GM23248 (cell line): ENCODE data around the gene GNB1. TPM values are rescaled to one million over a fixed set of nuclear protein-coding genes. Genes with fewer than 3 reads are reported as not detected.

Experiments used
- DNase-seq: peaks from one replicate; pipeline ENCODE4 v3.0.0-alpha.2; 2015
- H2AFZ ChIP-seq: fragments of 200-600 bp; sonication (generic); 2 replicates; pipeline ENCODE4 v1.6.1; 2016; ENCODE audit warnings: antibody characterized with exemption
- H3F3A ChIP-seq: fragments of 200-600 bp; sonication (generic); 2 replicates; pipeline ENCODE4 v1.6.1; 2016; ENCODE audit warnings: mild to moderate bottlenecking, antibody characterized with exemption, mixed run types; ENCODE audit not compliant: insufficient read depth
- H3K27ac ChIP-seq: fragments of 200-600 bp; sonication (generic); 2 replicates; pipeline ENCODE4 v1.5.1; 2016; ENCODE audit warnings: mild to moderate bottlenecking
- H3K27me3 ChIP-seq: fragments of 200-600 bp; sonication (generic); replicated peaks from 2 replicates; pipeline ENCODE4 v1.6.1; 2016; ENCODE audit warnings: mild to moderate bottlenecking; ENCODE audit not compliant: insufficient read depth
- H3K36me3 ChIP-seq: fragments of 200-600 bp; sonication (generic); 2 replicates; pipeline ENCODE4 v1.6.1; 2016; ENCODE audit warnings: low read depth, mild to moderate bottlenecking
- H3K4me1 ChIP-seq: fragments of 200-600 bp; sonication (generic); 2 replicates; pipeline ENCODE4 v1.6.1; 2016; ENCODE audit warnings: mild to moderate bottlenecking; ENCODE audit not compliant: insufficient read depth
- H3K4me2 ChIP-seq: fragments of 200-600 bp; sonication (generic); one replicate; pipeline ENCODE4 v1.6.1; 2016; ENCODE audit warnings: mild to moderate bottlenecking; ENCODE audit not compliant: unreplicated experiment
- H3K4me3 ChIP-seq: fragments of 200-600 bp; sonication (generic); 2 replicates; pipeline ENCODE4 v1.5.1; 2016; ENCODE audit warnings: mild to moderate bottlenecking
- H3K79me2 ChIP-seq: fragments of 200-600 bp; sonication (generic); 2 replicates; pipeline ENCODE4 v1.6.1; 2016; ENCODE audit warnings: mild to moderate bottlenecking; ENCODE audit not compliant: insufficient read depth
- H3K9ac ChIP-seq: fragments of 200-600 bp; sonication (generic); 2 replicates; pipeline ENCODE4 v1.6.1; 2016; ENCODE audit warnings: mild to moderate bottlenecking
- H3K9me2 ChIP-seq: fragments of 200-600 bp; sonication (generic); 2 replicates; pipeline ENCODE4 v1.6.1; 2016; ENCODE audit warnings: mixed run types, mild to moderate bottlenecking, moderate library complexity; ENCODE audit not compliant: insufficient read depth
- H3K9me3 ChIP-seq: fragments of 200-600 bp; sonication (generic); one replicate; pipeline ENCODE4 v1.6.1; 2017; ENCODE audit warnings: low read depth
- H4K20me1 ChIP-seq: fragments of 200-600 bp; sonication (generic); 2 replicates; pipeline ENCODE4 v1.6.0; 2016; ENCODE audit not compliant: insufficient read depth
- EZH2 ChIP-seq: fragments of 200-600 bp; sonication (generic); IDR thresholded peaks from 2 replicates; pipeline ENCODE4 v1.6.1; 2018; ENCODE audit warnings: antibody characterized with exemption, mild to moderate bottlenecking; ENCODE audit not compliant: insufficient read depth, poor library complexity, severe bottlenecking
- EZH2phosphoT487 ChIP-seq: fragments of 200-600 bp; sonication (generic); IDR thresholded peaks from 2 replicates; pipeline ENCODE4 v1.6.1; 2018; ENCODE audit warnings: antibody characterized with exemption, moderate library complexity, mild to moderate bottlenecking, low read depth; ENCODE audit not compliant: insufficient read depth
- WGBS, 2 experiments: methylation state at CpG; one replicate each; pipeline ENCODE4 v1.1.6; 2015 to 2017; ENCODE audit warnings: low lambda C conversion rate in 2 of 2, low coverage in 1 of 2; ENCODE audit errors: missing lambda C conversion rate in 2 of 2; 5-methylcytosine and 5-hydroxymethylcytosine counted together
- in situ Hi-C: fragments of 300-500 bp; cut with MboI; formaldehyde crosslinking; loops from 2 replicates; pipeline ENCODE4 v1.15.0; 2020
- polyA plus RNA-seq: library from polyadenylated mRNA; unstranded; fragments of >200 nt; fragmentation: Nextera tagmentation; extraction: Ambion mirVana; gene quantifications from 2 replicates; pipeline ENCODE4 v1.2.1, GENCODE V29; 2016
- total RNA-seq: library from RNA; depleted of rRNA; stranded (reverse); fragments of >200 nt; shearing (Covaris generic); gene quantifications from 2 replicates; pipeline ENCODE4 v1.2.3, GENCODE V29; 2014

Gene GNB1
- total and polyA plus RNA-seq, 2 experiments from 2014 or later, result 92.0 to 97.7 TPM

- no peak overlapping the region for H3K9ac ChIP-seq
- H3K36me3 ChIP-seq, result no peaks in the 10 kb centered on the region
- whole genome bisulfite sequencing, 2 experiments, result 72 to 75% methylated on average over 13 to 14 of the region's 14 CpGs
- no peak overlapping the region for H3K4me2 ChIP-seq
- DNase-seq, result no peak
- no peaks in the 10 kb centered on the region for H3K27me3 ChIP-seq
- no peaks in the 10 kb centered on the region for H3K9me3 ChIP-seq
- no peak for TF ChIP-seq EZH2
- no peak for TF ChIP-seq EZH2phosphoT487
- no peak overlapping the region for H2AFZ ChIP-seq
- no peaks in the 10 kb centered on the region for H3K9me2 ChIP-seq
- H3K4me1 ChIP-seq, result peaks cover 15% of the 10 kb centered on the region
- H3K27ac ChIP-seq, result no peak overlapping the region
- no peaks in the 10 kb centered on the region for H4K20me1 ChIP-seq
- no peaks in the 10 kb centered on the region for H3F3A ChIP-seq
- H3K79me2 ChIP-seq, result peaks cover 10% of the 10 kb centered on the region
- in situ Hi-C loops, result no loop called here
- no peak overlapping the region for H3K4me3 ChIP-seq
Observed at GRCh38 chr1:1895456-1896336, 4.8 kb upstream of the GNB1 start.

GRCh38 chr1:1895060-1895418, 4.2 kb upstream of the GNB1 start:
- Histone ChIP-seq H3K9me2 (no peaks in the 10 kb centered on the region), H3K27ac (no peak overlapping the region), H3K36me3 (no peaks in the 10 kb centered on the region), H3K9ac (no peak overlapping the region), H3K4me1 (peaks cover 15% of the 10 kb centered on the region), H2AFZ (no peak overlapping the region), H3K4me2 (no peak overlapping the region), H3K4me3 (no peak overlapping the region), H4K20me1 (no peaks in the 10 kb centered on the region), H3K27me3 (no peaks in the 10 kb centered on the region), H3K79me2 (peaks cover 11% of the 10 kb centered on the region), H3F3A (no peaks in the 10 kb centered on the region), H3K9me3 (no peaks in the 10 kb centered on the region)
- TF ChIP-seq EZH2, result no peak
- TF ChIP-seq EZH2phosphoT487, result no peak
- DNase-seq, result no peak
- in situ Hi-C loops, result no loop called here
- WGBS, 2 experiments, result 42 to 46% methylated on average over 10 of the region's 10 CpGs

DNA sequence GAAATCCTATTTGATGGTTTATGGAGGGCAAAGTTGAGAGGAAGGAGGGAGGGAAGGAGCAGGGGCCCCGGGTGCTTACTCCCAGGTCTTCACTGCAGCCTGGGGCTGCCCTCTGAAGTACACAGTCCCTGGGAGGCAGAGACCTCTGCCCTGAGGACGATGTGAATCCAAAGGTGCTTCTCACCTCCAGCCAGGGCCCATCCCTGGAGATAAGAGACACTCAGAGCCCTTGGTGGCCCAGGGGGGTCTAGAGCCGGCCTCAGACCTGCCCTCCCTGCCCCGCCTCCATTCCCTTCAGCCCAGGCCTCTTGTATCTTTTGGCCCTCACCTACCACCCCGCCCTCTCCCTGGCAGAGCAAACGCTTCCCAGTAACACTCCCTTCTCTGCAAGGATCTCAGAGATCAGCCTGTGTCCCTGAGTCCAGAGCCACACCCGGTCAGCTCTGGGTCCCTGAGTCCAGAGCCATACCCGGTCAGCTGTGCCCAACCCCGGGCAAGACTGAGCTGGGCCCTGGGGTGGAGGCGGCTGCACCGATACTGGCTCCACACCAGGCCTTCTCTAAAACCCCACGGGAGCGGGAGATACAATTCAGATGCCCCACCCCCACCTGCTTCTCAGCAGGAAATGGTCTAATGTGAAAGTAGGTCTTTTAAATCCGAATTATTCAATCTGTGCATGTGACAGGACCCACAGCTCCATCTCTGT, 3.6 kb upstream of the GNB1 start:
- H2AFZ ChIP-seq, result no peak overlapping the region
- H3K9ac ChIP-seq, result no peak overlapping the region
- WGBS, 2 experiments, result 18 to 21% methylated on average over 14 of the region's 14 CpGs
- no peaks in the 10 kb centered on the region for H4K20me1 ChIP-seq
- H3F3A ChIP-seq, result peaks cover under 1% of the 10 kb centered on the region; the same call in 1 of the 2 replicates
- H3K9me3 ChIP-seq, result no peaks in the 10 kb centered on the region
- peaks cover 15% of the 10 kb centered on the region for H3K4me1 ChIP-seq
- no peaks in the 10 kb centered on the region for H3K36me3 ChIP-seq
- DNase-seq, result no peak
- peaks cover 17% of the 10 kb centered on the region for H3K79me2 ChIP-seq
- no peaks in the 10 kb centered on the region for H3K9me2 ChIP-seq
- no peaks in the 10 kb centered on the region for H3K27me3 ChIP-seq
- H3K27ac ChIP-seq, result no peak overlapping the region
- H3K4me3 ChIP-seq, result no peak overlapping the region
- TF ChIP-seq EZH2 (no peak), EZH2phosphoT487 (no peak)
- H3K4me2 ChIP-seq, result no peak overlapping the region
- in situ Hi-C loops, result no loop called here

DNA sequence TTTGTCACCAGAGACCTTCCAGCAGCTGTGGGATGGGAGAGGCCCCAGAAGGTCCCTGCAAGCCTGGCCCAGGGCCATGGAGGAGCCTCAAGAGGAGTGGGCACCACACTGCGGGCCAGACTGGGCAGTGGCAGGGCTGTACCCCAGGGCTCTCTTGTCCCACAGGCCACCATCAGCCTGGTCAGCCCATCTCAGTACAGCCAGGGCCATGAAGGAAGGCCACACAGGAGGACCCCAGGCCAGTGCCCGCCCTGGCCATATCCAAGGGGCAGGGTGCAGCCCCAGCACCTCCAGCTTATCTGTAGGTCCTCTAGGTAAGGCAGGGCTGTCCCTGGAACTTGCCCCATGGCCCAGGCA, 3.1 kb upstream of the GNB1 start:
- Histone ChIP-seq H3K9ac (no peak overlapping the region), H3K4me2 (no peak overlapping the region), H4K20me1 (peaks cover 5% of the 10 kb centered on the region; the same call in 1 of the 2 replicates), H2AFZ (no peak overlapping the region), H3K9me3 (no peaks in the 10 kb centered on the region), H3K9me2 (no peaks in the 10 kb centered on the region), H3K79me2 (peaks cover 22% of the 10 kb centered on the region), H3K4me1 (peaks cover 17% of the 10 kb centered on the region), H3F3A (peaks cover 6% of the 10 kb centered on the region), H3K27me3 (no peaks in the 10 kb centered on the region), H3K4me3 (no peak overlapping the region), H3K36me3 (no peaks in the 10 kb centered on the region), H3K27ac (no peak overlapping the region)
- no peak for TF ChIP-seq EZH2phosphoT487
- no peak for TF ChIP-seq EZH2
- 96 to 100% methylated on average over 2 of the region's 2 CpGs for WGBS, 2 experiments
- in situ Hi-C loops, result no loop called here
- DNase-seq, result no peak
